ENCODE results near the gene AGBL2. TPM values are rescaled to one million over a fixed set of nuclear protein-coding genes. Genes with fewer than 3 reads are reported as not detected.

Gene AGBL2
- total RNA-seq, 1 experiment from 2014 or later: 3.0 TPM

DNA sequence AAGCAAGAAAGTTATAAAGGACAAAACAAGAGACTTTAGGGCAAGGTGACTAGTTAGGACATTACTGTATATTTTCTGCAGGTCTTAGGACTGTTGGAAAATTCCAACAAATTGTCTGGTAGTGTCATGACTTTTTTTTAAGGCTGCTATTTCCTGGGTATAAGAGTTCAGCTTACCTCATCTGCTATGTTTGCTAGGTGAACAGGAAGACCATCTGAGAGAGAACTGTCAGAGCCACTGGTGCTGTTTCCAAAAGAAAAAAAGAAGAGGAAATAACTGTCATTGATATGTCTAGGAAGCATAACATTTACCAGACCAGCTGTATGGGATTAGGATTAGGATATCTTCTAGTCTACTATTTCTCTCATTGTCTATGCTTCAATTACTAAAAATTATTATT is 46.5 kb downstream of the AGBL2 start:
- Histone ChIP-seq H3K9ac (ENCODE audit: extremely low read depth, insufficient read length, low read length) (no peak overlapping the region), H3K23me2 (ENCODE audit: insufficient read length, low read depth, low read length, poor library complexity, severe bottlenecking) (no peaks in the 10 kb centered on the region), H4K8ac (replicated peaks; ENCODE audit: insufficient read length, low read depth, low read length) (no peak overlapping the region), H3K23ac (ENCODE audit: insufficient read length, low read depth, low read length) (no peak overlapping the region), H3K79me2 (ENCODE audit: insufficient read depth, low read length) (no peaks in the 10 kb centered on the region), H2BK5ac (ENCODE audit: insufficient read length, low read length) (no peak overlapping the region), H3K27me3 (ENCODE audit: insufficient read depth, low read length) (no peaks in the 10 kb centered on the region), H3K18ac (ENCODE audit: insufficient read length, low read depth, low read length) (no peak overlapping the region), H3K4me1 (ENCODE audit: insufficient read depth, low read length) (no peaks in the 10 kb centered on the region), H4K5ac (ENCODE audit: insufficient read length, low read depth, low read length) (no peak overlapping the region), H2BK12ac (ENCODE audit: insufficient read length, low read depth, low read length) (no peak overlapping the region), H3K4me2 (ENCODE audit: insufficient read depth, insufficient read length, low read length) (no peak overlapping the region), H3K79me1 (ENCODE audit: insufficient read depth, low read depth, low read length, poor library complexity, severe bottlenecking) (no peaks in the 10 kb centered on the region), H2BK15ac (ENCODE audit: low read depth, low read length) (no peak overlapping the region), H3K56ac (ENCODE audit: insufficient read length, low read depth, low read length) (no peak overlapping the region), H4K20me1 (ENCODE audit: control insufficient read depth, insufficient read depth, insufficient read length) (no peaks in the 10 kb centered on the region), H2AK5ac (ENCODE audit: insufficient read length, low read length) (no peak overlapping the region), H3K14ac (ENCODE audit: insufficient read depth, low read length) (no peak overlapping the region), H3K9me3 (ENCODE audit: control insufficient read depth, low read depth, low read length) (no peaks in the 10 kb centered on the region), H2BK20ac (ENCODE audit: low read depth, low read length, poor library complexity, severe bottlenecking) (no peak overlapping the region), H3K27ac (ENCODE audit: insufficient read length, low read depth, low read length) (no peak overlapping the region), H2AFZ (ENCODE audit: low read length) (no peak overlapping the region), H3K4ac (ENCODE audit: low read depth, low read length) (no peak overlapping the region), H2BK120ac (ENCODE audit: low read depth, low read length, poor library complexity, severe bottlenecking) (no peak overlapping the region), H4K91ac (ENCODE audit: insufficient read length, low read depth, low read length) (no peak overlapping the region), H3T11ph (ENCODE audit: low read length) (no peak overlapping the region)
- DNase-seq: no peak
- Mint-ChIP-seq H3K36me3 (ENCODE audit: insufficient read depth in 1 of 3, low read depth in 3 of 3) (no peaks in the 10 kb centered on the region), H3K27me3 (ENCODE audit: low read depth) (no peaks in the 10 kb centered on the region; the same call in 1 of the 2 replicates), H3K27ac (no peak overlapping the region), H3K4me3 (no peak overlapping the region), H3K9me3 (no peaks in the 10 kb centered on the region), H3K4me1 (no peaks in the 10 kb centered on the region)
- TF ChIP-seq CTCF (conservative IDR thresholded peaks at IDR 0.05): no peak

All from H9 (cell line).